SK-N-SH (cell line): ENCODE measurements around the gene TBCD. TPM values are rescaled to one million over a fixed set of nuclear protein-coding genes. Genes with fewer than 3 reads are reported as not detected.

Source experiments
- CTCF ChIA-PET: fragments of 300-600, 350-600 bp; formaldehyde crosslinking; extraction: SDS; loops from one replicate; lab custom pipeline; 2021; lab: Yijun Ruan, JAX
- POLR2A ChIA-PET: fragments of 350-600 bp; sonication (Branson Sonifier 250); formaldehyde crosslinking; extraction: SDS; loops from one replicate; lab custom pipeline; 2020; ENCODE audit warnings: antibody characterized with exemption, inconsistent platforms; lab: Yijun Ruan, JAX
- DNase-seq: peaks from one replicate; pipeline ENCODE4 v3.0.0; 2012
- H2AFZ ChIP-seq: fragments of 200-600 bp; sonication (generic); 2 replicates; pipeline ENCODE4 v1.8.1; 2016; ENCODE audit warnings: antibody characterized with exemption, mild to moderate bottlenecking, low read depth
- H3F3A ChIP-seq: fragments of 200-600 bp; sonication (generic); replicated peaks from 2 replicates; pipeline ENCODE3; 2016; ENCODE audit warnings: antibody characterized with exemption, mild to moderate bottlenecking; ENCODE audit not compliant: insufficient read depth
- H3K27ac ChIP-seq, 2 experiments: fragments of 200-500 bp in 1 of 2; fragments of 200-600 bp in 1 of 2; sonication (Bioruptor generic) in 1 of 2; sonication (generic), shearing (Covaris generic) in 1 of 2; 2 replicates each; pipeline versions ENCODE4 v1.5.1 to v1.6.1; 2014 to 2016; ENCODE audit warnings: low read depth in 2 of 2, inconsistent platforms in 1 of 2, low read length in 1 of 2, mild to moderate bottlenecking in 1 of 2, mixed read lengths in 1 of 2
- H3K27me3 ChIP-seq: fragments of 200-600 bp; sonication (generic), shearing (Covaris generic); 2 replicates; pipeline ENCODE4 v1.6.1; 2016; ENCODE audit warnings: mixed run types; ENCODE audit not compliant: insufficient read depth
- H3K36me3 ChIP-seq, 2 experiments: fragments of 200-500 bp in 1 of 2; fragments of 200-600 bp in 1 of 2; sonication (Bioruptor generic) in 1 of 2; sonication (generic) in 1 of 2; replicated peaks in 1 of 2; 2 replicates each; pipeline versions ENCODE3 to v1.5.1; 2014 to 2016; ENCODE audit warnings: low read length in 1 of 2, mild to moderate bottlenecking in 1 of 2; ENCODE audit not compliant: insufficient read depth in 2 of 2, control insufficient read depth in 1 of 2
- H3K4me1 ChIP-seq, 2 experiments: fragments of 200-500 bp in 1 of 2; fragments of 200-600 bp in 1 of 2; sonication (Bioruptor generic) in 1 of 2; sonication (generic), shearing (Covaris generic) in 1 of 2; 2 replicates each; pipeline versions ENCODE4 v1.5.1 to v1.6.1; 2014 to 2016; ENCODE audit warnings: low read depth in 1 of 2, low read length in 1 of 2, mixed run types in 1 of 2; ENCODE audit not compliant: insufficient read depth in 2 of 2, control insufficient read depth in 1 of 2
- H3K4me2 ChIP-seq: fragments of 200-600 bp; sonication (generic), shearing (Covaris generic); 2 replicates; pipeline ENCODE4 v1.6.1; 2017; ENCODE audit warnings: mixed run types
- H3K4me3 ChIP-seq, 2 experiments: fragments of 200-500 bp in 1 of 2; fragments of 200-600 bp in 1 of 2; sonication (Bioruptor generic) in 1 of 2; sonication (generic), shearing (Covaris generic) in 1 of 2; 2 replicates each; pipeline versions ENCODE4 v1.5.1 to v1.8.1; 2014 to 2016; ENCODE audit warnings: low read depth in 2 of 2, inconsistent platforms in 1 of 2, low read length in 1 of 2, mild to moderate bottlenecking in 1 of 2, mixed read lengths in 1 of 2, moderate library complexity in 1 of 2
- H3K79me2 ChIP-seq: fragments of 200-600 bp; sonication (generic); 2 replicates; pipeline ENCODE4 v1.8.1; 2017; ENCODE audit warnings: mild to moderate bottlenecking; ENCODE audit not compliant: insufficient read depth
- H3K9ac ChIP-seq: fragments of 200-600 bp; sonication (generic); 2 replicates; pipeline ENCODE4 v1.6.1; 2017; ENCODE audit warnings: mixed run types
- H3K9me2 ChIP-seq: fragments of 200-600 bp; sonication (generic); 2 replicates; pipeline ENCODE4 v1.6.1; 2017; ENCODE audit warnings: mixed run types
- H3K9me3 ChIP-seq: fragments of 200-600 bp; sonication (generic); 2 replicates; pipeline ENCODE4 v1.6.1; 2017; ENCODE audit warnings: mixed run types, mild to moderate bottlenecking, moderate library complexity
- H4K20me1 ChIP-seq: fragments of 200-600 bp; sonication (generic); 2 replicates; pipeline ENCODE4 v1.6.1; 2017; ENCODE audit warnings: mild to moderate bottlenecking, mixed run types; ENCODE audit not compliant: insufficient read depth
- EP300 ChIP-seq, 2 experiments: IDR thresholded peaks; 2 replicates each; pipeline versions ENCODE4 v1.4.0 to v1.6.1; 2012; ENCODE audit warnings: borderline replicate concordance in 1 of 2, low read depth in 1 of 2, low read length in 1 of 2
- GABPA ChIP-seq: IDR thresholded peaks from 2 replicates; pipeline ENCODE4 v1.4.0; 2012; ENCODE audit warnings: low read depth, mild to moderate bottlenecking
- GATA2 ChIP-seq: sonication (generic); formaldehyde crosslinking; IDR thresholded peaks from 2 replicates; pipeline ENCODE4 v1.5.0; 2020; ENCODE audit warnings: mild to moderate bottlenecking, missing genetic modification reagents
- IRF3 ChIP-seq: fragments of 150-350 bp; IDR thresholded peaks from 2 replicates; pipeline ENCODE4 v1.6.1; 2016; ENCODE audit warnings: mild to moderate bottlenecking, low read depth, low read length
- POLR2AphosphoS5 ChIP-seq: IDR thresholded peaks from 2 replicates; pipeline ENCODE4 v1.6.1; 2012; ENCODE audit warnings: low read depth, low read length
- REST ChIP-seq: IDR thresholded peaks from 2 replicates; pipeline ENCODE4 v1.6.1; 2012; ENCODE audit warnings: mild to moderate bottlenecking, low read depth, low read length, moderate library complexity
- SIN3A ChIP-seq: IDR thresholded peaks from 2 replicates; pipeline ENCODE4 v1.6.1; 2012; ENCODE audit warnings: low read depth, mild to moderate bottlenecking, low read length, moderate library complexity, borderline replicate concordance
- TCF12 ChIP-seq: IDR thresholded peaks from 2 replicates; pipeline ENCODE4 v1.4.0; 2012
- USF2 ChIP-seq: fragments of 150-350 bp; IDR thresholded peaks from 2 replicates; pipeline ENCODE4 v1.6.1; 2017; ENCODE audit warnings: antibody characterized with exemption, low read length, low read depth, borderline replicate concordance
- ZBTB33 ChIP-seq: IDR thresholded peaks from 2 replicates; pipeline ENCODE4 v1.4.0; 2012; ENCODE audit warnings: low read depth, borderline replicate concordance
- WGBS: methylation state at CpG from one replicate; pipeline ENCODE4 v1.1.6; 2017; ENCODE audit warnings: low lambda C conversion rate; 5-methylcytosine and 5-hydroxymethylcytosine counted together
- polyA plus RNA-seq, 3 experiments: library from polyadenylated mRNA; depleted of rRNA; stranded (reverse); fragments of >200 nt; gene quantifications; 2 replicates each; pipeline ENCODE4 v1.2.3, GENCODE V29; 2012

TBCD gene
- polyA plus RNA-seq, 1 of the 3 experiments (the other 2 are of a cell fraction), result 107 TPM

- no peak for TF ChIP-seq EP300 (IDR thresholded peaks at IDR 0.05; ENCODE audit: borderline replicate concordance in 1 of 2, low read depth in 1 of 2, low read length in 1 of 2)
- no peak for TF ChIP-seq IRF3
- TF ChIP-seq TCF12, result no peak
- TF ChIP-seq SIN3A, result no peak
- TF ChIP-seq GATA2 (CRISPR knock-in tag), result no peak
- no peak for TF ChIP-seq POLR2AphosphoS5
- TF ChIP-seq REST, result no peak
- TF ChIP-seq USF2, result no peak
- no peak for TF ChIP-seq GABPA
- TF ChIP-seq ZBTB33, result no peak
- H3K9ac ChIP-seq, result no peak overlapping the region
- POLR2A ChIA-PET, result no interaction called here
Measured at GRCh38 chr17:82797061-82797460, 45.2 kb downstream of the TBCD start.

More at GRCh38 chr17:82797061-82797460, 45.2 kb downstream of the TBCD start:
- H3K36me3 ChIP-seq, result peaks cover 10 to 24% of the 10 kb centered on the region in 2 experiments
- no peaks in the 10 kb centered on the region for H4K20me1 ChIP-seq
- H3K9me2 ChIP-seq, result no peaks in the 10 kb centered on the region
- H3K27me3 ChIP-seq, result no peaks in the 10 kb centered on the region
- peaks cover 27% of the 10 kb centered on the region; the same call in 1 of the 2 replicates for H3K79me2 ChIP-seq
- no peak overlapping the region for H3K27ac ChIP-seq
- CTCF ChIA-PET, result no interaction called here
- H3K4me1 ChIP-seq, result peaks cover 0 to 23% of the 10 kb centered on the region in 2 experiments; a peak in 1 of 4 replicates
- no peak for DNase-seq
- no peak overlapping the region for H3K4me2 ChIP-seq
- H3F3A ChIP-seq, result no peaks in the 10 kb centered on the region
- no peak overlapping the region for H3K4me3 ChIP-seq
- 96% methylated on average over 9 of the region's 9 CpGs for WGBS
- H2AFZ ChIP-seq, result no peak overlapping the region
- no peaks in the 10 kb centered on the region for H3K9me3 ChIP-seq
